Testis (tissue), 2 donors: ENCODE measurements around the gene CACNA2D4.

Experiments used
- CTCF ChIP-seq, 3 experiments: fragments of 450-650 bp in 2 of 3; fragments of 200-600 bp in 1 of 3; sonication (generic) in 1 of 3; IDR thresholded peaks; one replicate each; pipeline ENCODE4 v1.5.1; 2016 to 2019; ENCODE audit warnings: antibody characterized with exemption in 3 of 3, mild to moderate bottlenecking in 2 of 3, moderate library complexity in 1 of 3
- POLR2A ChIP-seq: fragments of 450-650 bp; IDR thresholded peaks from one replicate; pipeline ENCODE4 v1.6.1; 2017; ENCODE audit warnings: antibody characterized with exemption, mild to moderate bottlenecking, moderate library complexity

- TF ChIP-seq CTCF (IDR thresholded peaks at IDR 0.05) (no peak), POLR2A (no peak)
These were observed 130.7 kb downstream of the CACNA2D4 start for GRCh38 chr12:1787714-1788113.
